Upper lobe of left lung (tissue), 6 donors: ENCODE results near the gene ATG7. TPM values are rescaled to one million over a fixed set of nuclear protein-coding genes. Genes with fewer than 3 reads are reported as not detected.
A peak's percentile ranks its signal among the peaks of the same experiment; 100 is the strongest.

Source experiments
- ATAC-seq, 2 donors: fragments of 200-7000 bp; cut with Tn5 transposase; one replicate each; pipeline ENCODE4 v1.9.1; 2022; ENCODE audit warnings: mild to moderate bottlenecking in 2 of 2, moderate library complexity in 2 of 2; ENCODE audit not compliant: low FRiP score in 2 of 2
- DNase-seq, 2 donors: peaks; one replicate each; pipeline ENCODE4 v3.0.0-alpha.2; 2019 to 2020
- H3K27ac ChIP-seq, 4 donors: fragments of 200-600 bp; sonication (generic); one replicate each; pipeline ENCODE4 v1.5.1; 2016 to 2019
- H3K27me3 ChIP-seq, 4 donors: fragments of 200-600 bp; sonication (generic); one replicate each; pipeline ENCODE4 v1.5.1; 2017 to 2019
- H3K36me3 ChIP-seq, 4 donors: fragments of 200-600 bp; sonication (generic); one replicate each; pipeline ENCODE4 v1.5.1; 2016 to 2019
- H3K4me1 ChIP-seq, 4 donors: fragments of 200-600 bp; sonication (generic); one replicate each; pipeline ENCODE4 v1.5.1; 2018 to 2019
- H3K4me3 ChIP-seq, 4 donors: fragments of 200-600 bp; sonication (generic); one replicate each; pipeline ENCODE4 v1.5.1; 2017 to 2019; ENCODE audit warnings: mild to moderate bottlenecking in 2 of 4, moderate library complexity in 1 of 4
- H3K9me3 ChIP-seq, 4 donors: fragments of 200-600 bp; sonication (generic); one replicate each; pipeline ENCODE4 v1.5.1; 2018 to 2019
- EP300 ChIP-seq, 4 donors: sonication (generic); formaldehyde crosslinking; IDR thresholded peaks; one replicate each; pipeline ENCODE4 v1.5.1; 2017; ENCODE audit warnings: antibody characterized with exemption in 4 of 4, control low read depth in 2 of 4
- POLR2A ChIP-seq, 4 donors: fragments of 450-650 bp; IDR thresholded peaks; one replicate each; pipeline ENCODE4 v1.5.1; 2016 to 2017; ENCODE audit warnings: antibody characterized with exemption in 4 of 4, mild to moderate bottlenecking in 2 of 4
- POLR2AphosphoS5 ChIP-seq, 2 donors: sonication (generic); formaldehyde crosslinking; IDR thresholded peaks; one replicate each; pipeline ENCODE4 v1.5.1; 2017; ENCODE audit warnings: antibody characterized with exemption in 2 of 2
- WGBS, 2 donors: methylation state at CpG; one replicate each; pipeline ENCODE4 v1.1.5; 2017 to 2018; 5-methylcytosine and 5-hydroxymethylcytosine counted together
- total RNA-seq, 6 donors: library from RNA; depleted of rRNA in 4 of 6; stranded (reverse); fragments of >200 nt in 4 of 6; gene quantifications; one replicate each; pipeline versions ENCODE4 v1.1.0 to v1.2.1, GENCODE V29; 2016 to 2021
- TF ChIP-seq, protein P1 (sequence below), 6 experiments: fragments of 450-650 bp in 4 of 6; fragments of 200-600 bp in 2 of 6; sonication (generic) in 2 of 6; IDR thresholded peaks; one replicate each; pipeline ENCODE4 v1.5.1; 2016 to 2019; ENCODE audit warnings: antibody characterized with exemption in 6 of 6
- donor health status: DM: no; HTN: no; CAD: no; lungs with moderate emphysema.
- donor health status: DM: no; HTN: yes; CAD: no; lungs with severe emphysema.

Gene ATG7
- total RNA-seq, 6 donors from 2014 or later, result 52.4 to 195 (median 74.1) TPM

DNA sequence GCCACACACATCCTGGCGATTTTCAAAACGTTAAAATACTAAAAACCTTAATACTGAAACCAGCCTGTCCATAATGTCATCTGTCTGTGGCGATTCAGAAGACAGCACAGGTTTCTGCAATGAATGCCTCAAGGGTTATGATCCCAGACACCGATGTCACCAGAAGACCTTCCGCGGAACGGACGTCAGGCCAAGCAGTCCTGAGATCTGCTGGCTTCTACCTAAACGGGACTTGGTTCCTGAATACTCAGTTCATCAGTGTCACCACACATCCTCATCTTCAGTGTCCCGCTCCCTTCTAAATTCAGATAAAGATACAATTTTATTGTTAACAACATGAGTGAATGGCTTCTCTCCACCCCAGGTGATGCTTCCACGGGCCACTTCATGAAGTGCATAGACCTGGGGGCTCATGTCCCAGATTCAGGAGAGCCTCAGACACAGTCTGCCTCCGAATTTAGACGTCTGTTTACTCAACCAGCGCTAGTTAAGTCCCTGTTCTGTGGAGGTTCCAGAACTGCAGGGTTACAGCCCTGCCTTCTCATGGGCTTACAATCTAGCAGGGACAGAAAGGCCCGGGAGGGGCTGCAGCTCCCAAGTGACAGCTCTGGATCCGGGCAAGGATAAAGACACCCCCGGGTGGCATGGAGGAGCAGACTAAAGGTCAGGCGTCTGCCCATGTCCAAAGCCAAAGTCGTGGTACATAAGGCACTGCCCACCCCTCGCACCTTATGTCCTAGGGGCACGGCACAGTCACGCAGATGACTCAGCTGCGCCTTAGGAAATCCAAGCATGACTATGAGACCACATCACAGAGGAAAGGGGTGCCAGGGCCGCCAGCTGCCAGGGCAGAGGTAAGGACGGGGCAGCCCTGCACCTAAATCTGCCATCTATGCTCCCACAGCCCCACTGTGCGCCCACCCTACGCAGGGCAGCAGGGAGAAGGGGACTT lies 295.6 kb downstream of the ATG7 start:
- ATAC-seq, result peak in 1 of 2 donors; percentile 47

DNA sequence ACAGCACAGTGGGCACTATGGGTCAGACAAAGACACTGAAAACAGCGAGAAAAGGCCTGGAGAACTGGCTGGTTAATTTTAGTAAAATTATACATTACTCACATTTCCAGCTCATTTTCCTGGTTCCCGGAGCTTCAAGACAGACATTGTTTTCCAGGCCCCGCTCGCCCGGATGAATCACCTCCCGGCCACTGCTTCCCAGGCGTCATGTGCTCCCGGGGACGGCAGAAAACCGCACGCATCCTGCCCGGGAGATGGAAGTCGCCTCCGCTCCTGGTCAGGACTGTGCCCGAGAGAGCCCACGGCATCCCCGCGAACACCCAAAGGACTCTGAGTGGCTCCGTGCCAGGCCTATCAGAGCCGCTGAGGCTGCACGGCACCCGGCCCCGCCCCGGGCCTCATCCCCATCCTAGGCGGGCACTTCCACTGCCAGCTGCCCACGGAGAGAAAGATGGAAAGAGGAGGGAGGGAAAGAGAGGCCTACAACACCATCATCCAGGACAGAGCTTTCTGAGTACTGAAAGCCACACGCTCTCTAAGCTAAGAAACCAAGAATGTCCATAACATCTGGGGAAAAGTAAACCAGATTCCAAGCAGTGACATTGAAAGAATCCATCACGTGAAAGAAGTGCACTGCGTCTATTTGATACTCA lies 296.4 kb downstream of the ATG7 start:
- ATAC-seq, result peak in 1 of 2 donors; percentile 84
- Histone ChIP-seq H3K9me3 (no peaks in the 10 kb centered on the region), H3K27ac (peak overlapping the region; percentile 65 to 83 (median 74)), H3K4me3 (no peak overlapping the region), H3K27me3 (no peaks in the 10 kb centered on the region), H3K4me1 (peaks cover 14 to 38% (median 23%) of the 10 kb centered on the region in 4 donors), H3K36me3 (peaks cover 0 to 35% (median 9%) of the 10 kb centered on the region in 4 donors)
- TF ChIP-seq POLR2AphosphoS5 (IDR thresholded peaks at IDR 0.05) (peak; percentile 15 to 25), POLR2A (IDR thresholded peaks at IDR 0.05) (no peak), EP300 (IDR thresholded peaks at IDR 0.05) (no peak)
- TF ChIP-seq, protein P1, sequence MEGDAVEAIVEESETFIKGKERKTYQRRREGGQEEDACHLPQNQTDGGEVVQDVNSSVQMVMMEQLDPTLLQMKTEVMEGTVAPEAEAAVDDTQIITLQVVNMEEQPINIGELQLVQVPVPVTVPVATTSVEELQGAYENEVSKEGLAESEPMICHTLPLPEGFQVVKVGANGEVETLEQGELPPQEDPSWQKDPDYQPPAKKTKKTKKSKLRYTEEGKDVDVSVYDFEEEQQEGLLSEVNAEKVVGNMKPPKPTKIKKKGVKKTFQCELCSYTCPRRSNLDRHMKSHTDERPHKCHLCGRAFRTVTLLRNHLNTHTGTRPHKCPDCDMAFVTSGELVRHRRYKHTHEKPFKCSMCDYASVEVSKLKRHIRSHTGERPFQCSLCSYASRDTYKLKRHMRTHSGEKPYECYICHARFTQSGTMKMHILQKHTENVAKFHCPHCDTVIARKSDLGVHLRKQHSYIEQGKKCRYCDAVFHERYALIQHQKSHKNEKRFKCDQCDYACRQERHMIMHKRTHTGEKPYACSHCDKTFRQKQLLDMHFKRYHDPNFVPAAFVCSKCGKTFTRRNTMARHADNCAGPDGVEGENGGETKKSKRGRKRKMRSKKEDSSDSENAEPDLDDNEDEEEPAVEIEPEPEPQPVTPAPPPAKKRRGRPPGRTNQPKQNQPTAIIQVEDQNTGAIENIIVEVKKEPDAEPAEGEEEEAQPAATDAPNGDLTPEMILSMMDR (IDR thresholded peaks at IDR 0.05), result no peak
- WGBS, 2 donors, result 71 to 79% methylated on average over 17 to 20 of the region's 29 CpGs
- peak in 1 of 2 donors; percentile 73 for DNase-seq

More for the DNA sequence above, 295.6 kb downstream of the ATG7 start:
- TF ChIP-seq, protein P1 (IDR thresholded peaks at IDR 0.05), result no peak
- TF ChIP-seq EP300 (IDR thresholded peaks at IDR 0.05) (no peak), POLR2AphosphoS5 (IDR thresholded peaks at IDR 0.05) (no peak), POLR2A (IDR thresholded peaks at IDR 0.05) (no peak)
- DNase-seq, result no peak
- peaks cover 0 to 39% (median 17%) of the 10 kb centered on the region in 4 donors for H3K36me3 ChIP-seq
- H3K27me3 ChIP-seq, result no peaks in the 10 kb centered on the region
- H3K4me1 ChIP-seq, result peaks cover 14 to 43% (median 23%) of the 10 kb centered on the region in 4 donors
- peak overlapping the region; percentile 65 to 83 (median 74) for H3K27ac ChIP-seq
- no peak overlapping the region for H3K4me3 ChIP-seq
- H3K9me3 ChIP-seq, result no peaks in the 10 kb centered on the region
- WGBS, 2 donors, result 94% methylated on average over 18 to 27 of the region's 27 CpGs

DNA sequence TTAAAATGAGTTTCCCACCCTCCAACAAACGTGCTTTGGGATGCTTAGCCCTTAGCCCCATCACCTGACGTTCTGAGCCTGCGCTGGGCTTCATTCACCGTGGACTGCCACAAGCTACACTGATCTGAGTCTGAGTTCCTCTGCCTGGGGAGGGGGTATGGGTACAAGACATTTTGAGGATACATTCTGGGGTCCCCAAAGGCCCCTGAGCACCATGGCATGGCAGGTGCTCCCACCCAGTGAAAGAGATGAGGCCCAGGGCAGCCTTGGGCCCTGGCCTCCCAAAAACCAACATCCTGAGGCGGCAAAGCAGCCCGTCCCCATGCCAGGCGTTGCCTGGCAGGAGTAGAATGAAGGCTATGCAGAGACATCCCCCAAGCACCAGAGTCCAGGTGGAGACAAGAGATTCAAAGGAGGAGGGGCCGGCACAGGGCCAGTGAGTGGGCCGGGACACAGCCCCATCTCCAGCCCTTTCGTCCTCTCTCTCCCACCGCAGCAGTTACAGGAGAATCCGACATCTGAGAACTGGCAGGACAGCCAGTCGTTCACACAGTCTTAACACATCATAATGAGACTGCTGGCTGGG lies 297.1 kb downstream of the ATG7 start:
- H3K4me3 ChIP-seq, result no peak overlapping the region
- DNase-seq (no peak), ATAC-seq (no peak)
- TF ChIP-seq POLR2A (IDR thresholded peaks at IDR 0.05) (no peak), EP300 (IDR thresholded peaks at IDR 0.05) (no peak), POLR2AphosphoS5 (IDR thresholded peaks at IDR 0.05) (no peak)
- TF ChIP-seq, protein P1 (IDR thresholded peaks at IDR 0.05), result no peak
- no peaks in the 10 kb centered on the region for H3K27me3 ChIP-seq
- peak overlapping the region; percentile 65 to 83 (median 74) for H3K27ac ChIP-seq
- peaks cover 0 to 29% (median 8%) of the 10 kb centered on the region in 4 donors for H3K36me3 ChIP-seq
- peaks cover 14 to 38% (median 24%) of the 10 kb centered on the region in 4 donors for H3K4me1 ChIP-seq
- no peaks in the 10 kb centered on the region for H3K9me3 ChIP-seq
- WGBS, 2 donors, result 85 to 90% methylated on average over 11 to 13 of the region's 13 CpGs

DNA sequence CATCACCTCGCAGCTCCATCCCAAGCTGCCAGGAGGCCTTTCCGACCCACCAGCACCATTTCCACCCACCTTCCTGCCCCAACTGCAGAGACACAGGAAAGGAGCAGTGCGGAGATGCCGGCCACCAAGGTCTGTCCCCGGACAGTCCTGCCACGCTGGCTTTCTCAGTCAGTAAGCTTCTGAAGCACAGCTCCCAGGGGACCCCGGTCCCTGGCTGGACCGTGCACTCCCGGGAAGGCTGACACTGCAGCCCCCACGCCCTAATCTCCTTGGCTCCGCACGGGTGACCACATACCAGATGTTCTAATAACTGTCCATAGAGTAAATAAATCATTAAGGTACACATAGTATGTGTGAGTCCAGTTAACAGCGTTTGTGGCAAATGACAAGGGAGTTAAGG lies 298.1 kb downstream of the ATG7 start:
- no peak overlapping the region for H3K4me3 ChIP-seq
- WGBS, 2 donors, result 72 to 75% methylated on average over 8 to 13 of the region's 13 CpGs

More for the DNA sequence above, 298.1 kb downstream of the ATG7 start:
- Histone ChIP-seq H3K9me3 (no peaks in the 10 kb centered on the region), H3K36me3 (peaks cover 0 to 27% (median 3%) of the 10 kb centered on the region in 4 donors), H3K4me1 (peaks cover 14 to 38% (median 24%) of the 10 kb centered on the region in 4 donors), H3K27ac (peak overlapping the region; percentile 16 to 83 (median 72)), H3K27me3 (no peaks in the 10 kb centered on the region)
- ATAC-seq (no peak), DNase-seq (peak in 1 of 2 donors; percentile 60)
- TF ChIP-seq, protein P1 (IDR thresholded peaks at IDR 0.05), result no peak
- TF ChIP-seq EP300 (IDR thresholded peaks at IDR 0.05), result no peak
- no peak for TF ChIP-seq POLR2A (IDR thresholded peaks at IDR 0.05)
- no peak for TF ChIP-seq POLR2AphosphoS5 (IDR thresholded peaks at IDR 0.05)
